ENCODE data around the gene PPP2R2C.

PPP2R2C gene

DNA sequence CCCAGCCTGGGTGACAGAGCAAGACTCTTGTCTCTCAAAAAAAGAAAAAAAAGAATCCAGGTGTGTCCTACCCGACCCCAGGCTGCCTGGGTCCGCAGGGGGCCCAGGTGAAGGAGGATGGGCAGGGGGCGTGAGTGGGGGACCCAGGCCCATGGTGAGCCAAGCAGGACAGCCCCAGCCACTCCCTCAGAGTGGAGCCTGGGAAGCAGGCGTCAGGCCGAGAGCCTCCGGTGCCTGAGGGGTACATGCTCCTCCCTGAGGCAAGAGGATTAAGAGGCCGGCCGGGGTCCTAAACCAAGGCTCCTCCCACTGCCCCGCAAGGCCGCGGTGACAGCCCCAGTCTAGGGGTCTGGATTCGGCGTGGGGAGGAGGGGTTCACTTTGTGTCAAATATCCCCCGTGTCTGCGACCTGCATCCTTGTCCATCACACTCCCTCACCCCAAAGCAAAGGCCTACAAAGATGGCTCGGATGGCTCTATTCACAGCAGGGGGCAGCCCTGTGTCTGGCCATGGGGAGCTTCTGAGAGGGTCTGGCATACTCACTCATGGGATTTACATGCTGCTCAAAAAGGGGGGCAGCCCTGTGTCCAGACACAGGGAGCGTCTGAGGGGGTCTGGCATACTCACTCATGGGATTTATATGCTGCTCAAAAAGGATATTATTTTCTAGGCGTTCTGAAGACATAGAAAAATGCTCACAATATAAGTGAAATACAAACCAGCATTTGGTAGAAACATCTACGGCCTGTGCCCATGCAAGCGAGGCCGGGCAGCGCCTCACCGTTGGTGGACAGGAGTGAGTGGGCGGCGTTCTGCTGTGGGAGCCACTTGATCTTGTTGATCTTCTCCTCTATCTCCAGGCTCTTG, 94.6 kb downstream of the PPP2R2C start:
- DNase-seq, result no peak

DNA sequence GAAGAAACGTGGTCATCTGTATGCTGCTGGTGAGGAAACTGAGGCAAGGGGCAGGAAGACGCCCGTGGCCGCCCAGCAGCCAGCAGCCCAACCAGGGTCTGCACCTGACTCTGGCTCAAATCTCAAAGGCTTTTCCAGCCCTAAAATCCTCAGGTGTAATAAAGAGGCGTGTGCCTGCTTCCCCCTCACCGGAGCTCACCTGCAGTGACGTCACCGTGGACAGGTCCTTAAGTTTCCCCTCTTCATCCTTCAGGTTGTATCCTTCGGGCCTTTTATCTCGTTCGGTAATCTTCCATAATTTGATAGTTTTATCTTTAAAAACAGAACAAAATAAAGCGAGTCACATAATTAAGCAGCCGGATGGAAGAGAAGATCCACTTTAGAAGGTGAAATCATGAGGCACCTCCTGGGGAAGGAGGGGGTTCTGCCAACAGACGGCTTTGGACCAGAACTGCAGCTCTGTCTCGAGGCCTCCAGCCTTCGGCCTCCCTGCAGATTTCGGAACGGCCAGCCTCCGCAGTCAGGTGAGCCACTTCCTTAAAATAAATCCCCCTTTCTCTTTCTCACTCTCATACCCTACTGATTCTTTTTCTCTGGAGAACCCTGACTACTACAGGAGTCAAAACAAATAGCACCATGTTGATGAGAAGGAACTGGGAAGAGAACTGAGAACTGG, 96.7 kb downstream of the PPP2R2C start:
- no peak for DNase-seq

DNA sequence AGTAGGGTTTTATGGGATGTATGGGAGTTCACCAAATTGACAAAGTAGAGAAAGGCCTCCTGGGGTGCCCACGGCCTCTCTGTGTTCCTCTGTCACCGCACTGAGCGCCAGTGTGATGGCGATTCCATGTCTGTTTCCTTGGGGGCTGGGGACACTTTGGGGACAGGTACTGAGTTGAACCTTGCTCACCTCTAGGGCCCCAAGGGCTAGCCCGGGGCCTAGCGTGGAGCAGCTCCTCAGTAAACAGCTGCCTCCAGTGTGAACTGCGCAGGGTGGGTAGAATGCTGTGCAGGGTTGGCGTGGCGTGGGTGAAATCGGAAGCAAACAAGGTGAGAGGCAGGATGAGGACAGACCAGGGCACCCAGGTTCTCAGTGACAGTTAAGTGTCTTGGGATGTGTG, 97.8 kb downstream of the PPP2R2C start:
- no peak for DNase-seq

DNA sequence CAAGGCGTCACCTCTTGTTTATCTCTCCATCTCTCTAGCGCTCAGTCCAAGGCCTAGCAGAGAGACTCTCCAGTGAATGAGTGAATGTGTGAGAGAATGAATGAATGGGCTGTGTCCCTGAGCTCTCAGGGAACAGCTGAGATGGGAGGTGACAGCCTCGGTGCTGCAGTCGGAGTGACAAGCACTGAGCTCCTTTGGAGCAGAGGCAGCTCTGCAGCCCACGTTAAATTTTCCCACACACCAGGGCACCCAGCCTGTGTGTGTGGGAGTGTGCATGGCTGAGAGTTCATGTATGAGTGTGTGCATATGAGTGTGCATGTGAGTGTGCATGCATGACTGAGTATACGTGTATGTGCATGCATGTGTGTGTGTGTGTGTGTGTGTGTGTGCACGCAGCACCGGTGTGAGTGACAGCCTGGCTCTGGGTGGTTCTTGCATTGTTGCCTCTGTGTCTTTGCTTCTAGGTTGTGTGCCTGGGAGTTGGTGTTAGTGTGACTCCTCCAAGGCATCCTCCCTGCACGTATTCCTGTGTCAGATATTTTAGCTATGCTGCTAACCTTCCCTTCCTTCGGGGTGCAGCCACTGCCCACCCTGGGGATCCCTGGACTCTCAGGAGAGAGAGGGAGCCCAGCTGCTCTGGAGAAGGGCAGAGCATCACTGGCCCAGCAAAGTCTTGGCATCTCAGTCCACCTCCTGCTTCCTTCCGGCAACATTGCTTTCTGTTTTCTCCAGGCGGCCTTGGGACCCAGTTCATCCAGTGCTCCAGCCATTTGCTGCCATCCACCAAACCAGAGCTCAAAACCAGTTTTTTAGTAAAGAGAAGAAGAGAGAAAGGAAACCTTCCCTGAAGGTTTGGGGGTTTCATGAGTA, 98.6 kb downstream of the PPP2R2C start:
- no peak for DNase-seq

DNA sequence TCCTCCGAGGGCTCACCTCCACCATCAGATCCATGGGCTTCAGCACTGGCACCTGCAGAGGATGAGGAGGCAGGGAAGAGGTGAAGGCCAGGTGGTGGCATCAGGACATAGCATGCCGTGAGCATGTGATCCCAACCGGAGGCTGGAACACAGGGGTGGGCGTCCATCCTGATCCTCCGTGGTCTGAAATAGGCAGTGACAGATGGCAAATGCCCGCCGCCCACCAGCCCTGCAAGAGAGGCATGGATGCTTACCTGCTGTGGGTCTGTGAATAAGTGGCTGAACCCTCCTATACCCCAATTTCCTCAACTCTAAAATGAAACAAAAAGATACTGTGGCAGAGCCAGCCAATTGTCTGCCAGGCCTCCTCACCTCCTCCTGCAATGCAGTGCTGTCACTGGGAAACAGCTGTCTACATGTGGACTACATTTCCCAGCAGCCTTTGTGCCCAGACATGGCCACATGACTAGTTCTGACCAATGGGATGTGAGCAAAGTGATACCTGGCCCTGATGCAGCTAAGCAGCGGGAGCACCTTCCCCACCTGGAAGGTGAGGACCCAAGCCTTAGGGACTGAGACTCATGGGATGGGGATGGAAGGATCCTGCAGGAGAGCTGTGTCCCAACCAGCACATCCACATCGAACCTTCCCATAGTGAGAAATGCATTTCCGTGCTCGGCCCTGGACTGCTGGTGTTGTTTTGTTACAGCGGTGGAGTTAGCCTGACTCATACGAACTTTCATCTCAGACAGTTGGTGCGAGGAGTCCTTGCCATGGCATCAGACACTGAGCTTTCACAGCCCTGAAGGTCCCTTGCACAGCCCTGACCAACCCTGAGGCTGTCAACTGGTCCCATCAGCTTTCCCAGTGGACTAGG, 99.5 kb downstream of the PPP2R2C start:
- peak; percentile 49 for DNase-seq

GRCh38 chr4:6371812-6372211, 100.6 kb downstream of the PPP2R2C start:
- DNase-seq, result no peak

GRCh38 chr4:6371271-6371670, 101.1 kb downstream of the PPP2R2C start:
- no peak for DNase-seq

- DNase-seq, result no peak
These were observed 102.3 kb downstream of the PPP2R2C start for GRCh38 chr4:6369924-6370645.

- no peak for DNase-seq
These were observed 102.9 kb downstream of the PPP2R2C start for GRCh38 chr4:6369511-6369910.

GRCh38 chr4:6369035-6369434, 103.4 kb downstream of the PPP2R2C start:
- no peak for DNase-seq

DNA sequence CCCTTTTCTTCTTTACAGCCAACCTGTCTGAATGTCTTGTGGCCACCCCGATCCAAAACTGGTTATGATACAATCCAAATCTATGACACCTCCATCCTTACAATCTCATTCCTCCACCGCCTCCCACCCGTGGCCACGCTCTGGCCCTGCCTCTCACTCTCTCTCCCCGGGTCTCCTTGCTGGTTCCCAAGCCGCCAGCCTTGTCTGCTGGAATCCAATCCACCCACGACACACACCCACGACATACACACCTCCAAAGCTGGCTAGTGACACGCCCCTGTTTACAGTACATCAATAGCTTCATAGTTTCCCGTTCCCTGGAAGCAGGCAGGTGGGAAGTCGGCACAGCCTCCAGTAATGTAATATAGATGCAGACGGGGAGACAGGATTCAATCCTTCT, 103.8 kb downstream of the PPP2R2C start:
- peak; percentile 20 for DNase-seq

GRCh38 chr4:6368096-6368495, 104.3 kb downstream of the PPP2R2C start:
- DNase-seq, result peak; percentile 33

DNA sequence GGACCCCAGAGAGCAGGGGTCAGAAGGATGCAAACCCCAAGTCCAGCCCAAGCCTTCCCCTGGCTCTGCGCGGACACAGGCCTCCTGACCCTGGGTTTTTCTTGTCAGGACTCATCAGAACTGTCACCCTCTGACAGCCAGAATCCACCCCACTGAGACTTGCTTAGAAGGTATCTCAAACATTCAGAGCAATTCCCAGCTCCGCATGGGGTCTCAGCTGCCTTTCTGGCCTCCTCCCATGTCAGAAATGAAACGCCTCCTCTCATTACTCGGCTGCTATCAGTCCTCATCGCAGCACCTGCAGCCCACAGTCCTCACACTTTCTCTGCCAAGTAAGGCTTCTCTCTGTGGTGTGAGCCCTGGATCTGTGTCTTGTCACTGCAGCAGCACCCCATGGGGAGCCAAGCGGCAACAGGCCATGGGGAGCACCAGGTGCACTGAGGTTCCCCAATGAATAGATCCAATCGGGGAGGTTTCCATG, 105.0 kb downstream of the PPP2R2C start:
- DNase-seq, result peak; percentile 70

DNA sequence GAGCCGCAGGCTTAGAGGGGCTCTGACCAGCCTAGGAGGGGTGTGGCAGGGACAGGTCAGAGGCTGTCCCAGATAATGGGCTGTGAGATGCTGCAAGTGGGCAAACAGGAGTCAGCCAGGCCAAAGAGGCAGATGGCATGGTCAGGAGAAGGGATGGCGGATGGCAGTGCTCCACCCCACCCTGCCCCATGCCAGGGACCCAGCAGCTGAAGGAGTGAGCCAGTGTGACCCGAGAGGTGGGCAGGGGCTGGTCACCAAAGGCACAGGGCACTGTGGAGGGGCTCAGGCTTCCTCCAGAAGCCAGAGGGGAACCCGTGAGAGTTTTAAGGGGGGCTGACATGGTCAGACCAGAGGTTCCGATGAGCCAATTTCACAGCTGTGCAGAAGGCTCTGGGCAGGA, 105.8 kb downstream of the PPP2R2C start:
- DNase-seq, result no peak

DNA sequence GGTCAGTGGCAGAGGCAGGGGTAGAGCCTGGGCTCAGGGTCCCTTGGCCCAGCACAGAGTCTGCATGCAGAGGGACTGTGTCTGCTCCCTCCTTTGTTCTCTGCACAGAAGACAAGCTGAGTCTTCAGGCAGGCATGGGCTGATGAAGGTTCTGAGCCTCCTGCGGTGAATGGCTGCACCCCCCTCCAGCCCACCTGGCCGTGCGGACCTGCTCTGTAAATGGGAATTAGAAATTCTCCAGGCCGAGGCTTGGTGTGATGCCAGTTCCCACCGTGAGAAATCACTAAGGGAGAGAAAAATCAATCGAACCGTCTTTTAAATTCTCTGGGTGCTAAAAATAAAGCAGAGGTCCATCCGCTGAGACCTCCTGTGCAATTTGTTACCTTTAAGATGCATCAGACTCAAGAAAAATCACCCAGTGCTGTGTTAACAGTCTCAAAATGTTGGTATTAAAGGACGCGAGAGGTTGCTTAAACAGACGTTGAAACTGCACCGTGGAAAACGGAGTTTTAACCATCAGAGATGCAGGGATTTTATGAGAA, 106.8 kb downstream of the PPP2R2C start:
- DNase-seq, result no peak

DNA sequence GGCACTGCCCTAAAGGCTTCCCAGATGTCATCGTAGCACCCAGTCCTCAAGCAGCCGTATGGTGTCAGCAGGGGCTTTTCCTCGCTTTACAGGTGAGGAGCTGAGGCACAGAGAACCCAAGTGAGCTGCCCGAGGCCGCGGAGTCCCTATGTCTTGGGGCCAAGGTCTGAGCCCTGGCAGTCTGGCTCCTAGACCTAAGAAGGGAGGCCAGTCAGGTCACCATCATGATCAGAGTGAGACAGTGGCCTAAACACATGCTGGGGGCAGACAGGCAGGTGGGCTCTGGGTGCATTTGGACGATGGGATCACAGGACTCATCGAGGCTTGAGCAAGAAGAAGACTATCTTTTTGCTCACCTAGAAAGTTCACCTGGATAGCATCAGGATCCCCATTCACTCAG, 107.8 kb downstream of the PPP2R2C start:
- no peak for DNase-seq

- DNase-seq, result no peak
These were observed 108.3 kb downstream of the PPP2R2C start for GRCh38 chr4:6364146-6364545.

GRCh38 chr4:6362896-6363295, 109.5 kb downstream of the PPP2R2C start:
- DNase-seq, result no peak

GRCh38 chr4:6362243-6362885, 110.0 kb downstream of the PPP2R2C start:
- no peak for DNase-seq

- no peak for DNase-seq
These were observed 111.2 kb downstream of the PPP2R2C start for GRCh38 chr4:6361076-6361784.
